Smooth muscle cell (in vitro differentiated cells): ENCODE data around the gene SNX20. TPM values are rescaled to one million over a fixed set of nuclear protein-coding genes. Genes with fewer than 3 reads are reported as not detected.

Experiments used
- DNase-seq: peaks from one replicate; lab custom pipeline; 2025; ENCODE audit not compliant: unreplicated experiment; lab: John Stamatoyannopoulos, UW
- H2AFZ ChIP-seq: fragments of 200-600 bp; sonication (generic); 2 replicates; pipeline ENCODE4 v1.6.0; 2016; ENCODE audit warnings: antibody characterized with exemption, low read depth, mild to moderate bottlenecking
- H3F3A ChIP-seq: fragments of 200-600 bp; sonication (generic); 2 replicates; pipeline ENCODE4 v1.6.0; 2017; ENCODE audit warnings: antibody characterized with exemption, low read depth
- H3K27ac ChIP-seq: fragments of 200-600 bp; sonication (generic); 2 replicates; pipeline ENCODE4 v1.5.1; 2016; ENCODE audit warnings: low read depth, mild to moderate bottlenecking
- H3K27me3 ChIP-seq: fragments of 200-600 bp; sonication (generic); 2 replicates; pipeline ENCODE4 v1.6.1; 2016; ENCODE audit warnings: low read depth, mild to moderate bottlenecking
- H3K36me3 ChIP-seq: fragments of 200-600 bp; sonication (generic); 2 replicates; pipeline ENCODE4 v1.5.1; 2016; ENCODE audit warnings: low read depth
- H3K4me1 ChIP-seq: fragments of 200-600 bp; sonication (generic); 2 replicates; pipeline ENCODE4 v1.5.1; 2016; ENCODE audit warnings: low read depth
- H3K4me2 ChIP-seq: fragments of 200-600 bp; sonication (generic); 2 replicates; pipeline ENCODE4 v1.6.0; 2016; ENCODE audit warnings: mild to moderate bottlenecking
- H3K4me3 ChIP-seq: fragments of 200-600 bp; sonication (generic); 2 replicates; pipeline ENCODE4 v1.5.1; 2016; ENCODE audit warnings: mild to moderate bottlenecking
- H3K79me2 ChIP-seq: fragments of 200-600 bp; sonication (generic); 2 replicates; pipeline ENCODE4 v1.6.0; 2016; ENCODE audit warnings: low read depth, mild to moderate bottlenecking
- H3K9ac ChIP-seq: fragments of 200-600 bp; sonication (generic); 2 replicates; pipeline ENCODE4 v1.6.0; 2016; ENCODE audit warnings: low read depth
- H3K9me3 ChIP-seq: fragments of 200-600 bp; sonication (generic); replicated peaks from 2 replicates; pipeline ENCODE4 v1.5.1; 2016; ENCODE audit warnings: low read depth
- H4K20me1 ChIP-seq: fragments of 200-600 bp; sonication (generic); 2 replicates; pipeline ENCODE4 v1.6.0; 2016; ENCODE audit warnings: low read depth
- CTCF ChIP-seq: fragments of 200-600 bp; sonication (generic); IDR thresholded peaks from 2 replicates; pipeline ENCODE4 v1.5.1; 2017; ENCODE audit warnings: borderline replicate concordance, mild to moderate bottlenecking, antibody characterized with exemption; ENCODE audit not compliant: insufficient read depth, poor library complexity, severe bottlenecking
- WGBS: methylation state at CpG from one replicate; pipeline ENCODE4 v1.1.7; 2016; ENCODE audit warnings: low lambda C conversion rate; 5-methylcytosine and 5-hydroxymethylcytosine counted together
- polyA plus RNA-seq: library from polyadenylated mRNA; unstranded; fragments of >200 nt; fragmentation: Nextera tagmentation; extraction: Ambion mirVana; gene quantifications from 2 replicates; pipeline ENCODE4 v1.2.1, GENCODE V29; 2016
- total RNA-seq: library from RNA; depleted of rRNA; stranded (reverse); fragments of >200 nt; gene quantifications from 2 replicates; pipeline ENCODE4 v1.2.3, GENCODE V29; 2014

SNX20 gene
- total and polyA plus RNA-seq, 2 experiments from 2014 or later: not detected

GRCh38 chr16:50711040-50711439 lies 29.9 kb upstream of the SNX20 start:
- H3K9me3 ChIP-seq: no peaks in the 10 kb centered on the region
- no peak overlapping the region for H3K4me3 ChIP-seq
- H3K36me3 ChIP-seq: no peaks in the 10 kb centered on the region
- H3K9ac ChIP-seq: no peak overlapping the region
- no peaks in the 10 kb centered on the region for H3F3A ChIP-seq
- no peaks in the 10 kb centered on the region for H4K20me1 ChIP-seq
- no peaks in the 10 kb centered on the region for H3K27me3 ChIP-seq
- H2AFZ ChIP-seq: no peak overlapping the region
- TF ChIP-seq CTCF: no peak
- H3K27ac ChIP-seq: no peak overlapping the region
- no peak for DNase-seq
- no peak overlapping the region for H3K4me2 ChIP-seq
- 95% methylated on average over 21 of the region's 21 CpGs for WGBS
- H3K79me2 ChIP-seq: no peaks in the 10 kb centered on the region
- H3K4me1 ChIP-seq: no peaks in the 10 kb centered on the region

- 74% methylated on average over 5 of the region's 5 CpGs for WGBS
- no peak overlapping the region for H2AFZ ChIP-seq
- DNase-seq: no peak
- H3F3A ChIP-seq: no peaks in the 10 kb centered on the region
- H3K27ac ChIP-seq: no peak overlapping the region
- no peaks in the 10 kb centered on the region for H3K4me1 ChIP-seq
- no peak overlapping the region for H3K4me2 ChIP-seq
- no peaks in the 10 kb centered on the region for H4K20me1 ChIP-seq
- no peaks in the 10 kb centered on the region for H3K27me3 ChIP-seq
- TF ChIP-seq CTCF: no peak
- no peaks in the 10 kb centered on the region for H3K36me3 ChIP-seq
- H3K9me3 ChIP-seq: peaks cover 2% of the 10 kb centered on the region
- no peak overlapping the region for H3K9ac ChIP-seq
- no peak overlapping the region for H3K4me3 ChIP-seq
- H3K79me2 ChIP-seq: no peaks in the 10 kb centered on the region
These were observed 28.9 kb upstream of the SNX20 start for GRCh38 chr16:50709980-50710379.

GRCh38 chr16:50709061-50709684 lies 28.1 kb upstream of the SNX20 start:
- no peaks in the 10 kb centered on the region for H4K20me1 ChIP-seq
- no peak overlapping the region for H3K27ac ChIP-seq
- H2AFZ ChIP-seq: no peak overlapping the region
- no peak overlapping the region for H3K4me3 ChIP-seq
- no peaks in the 10 kb centered on the region for H3K79me2 ChIP-seq
- TF ChIP-seq CTCF: no peak
- no peak for DNase-seq
- H3K9ac ChIP-seq: no peak overlapping the region
- H3K36me3 ChIP-seq: no peaks in the 10 kb centered on the region
- H3K9me3 ChIP-seq: peaks cover 7% of the 10 kb centered on the region
- no peak overlapping the region for H3K4me2 ChIP-seq
- H3F3A ChIP-seq: no peaks in the 10 kb centered on the region
- 84% methylated on average over 8 of the region's 8 CpGs for WGBS
- no peaks in the 10 kb centered on the region for H3K4me1 ChIP-seq
- no peaks in the 10 kb centered on the region for H3K27me3 ChIP-seq
